H1 (cell line): ENCODE results near the gene KIF26B. TPM values are rescaled to one million over a fixed set of nuclear protein-coding genes. Genes with fewer than 3 reads are reported as not detected.

Source experiments
- EZH2 ChIP-seq: fragments of 200-600 bp; sonication (generic); IDR thresholded peaks from 2 replicates; pipeline ENCODE4 v1.7.1; 2012; ENCODE audit warnings: low read depth, mild to moderate bottlenecking, moderate library complexity, low read length, inconsistent platforms; ENCODE audit not compliant: severe bottlenecking
- JUND ChIP-seq: IDR thresholded peaks from 2 replicates; pipeline ENCODE4 v1.6.1; 2011; ENCODE audit warnings: mild to moderate bottlenecking, improper control_type of control experiment, low read length
- KDM5A ChIP-seq: fragments of 200-600 bp; IDR thresholded peaks from 2 replicates; pipeline ENCODE4 v1.7.1; 2012; ENCODE audit warnings: mild to moderate bottlenecking, low read length, inconsistent platforms, mixed read lengths
- NANOG ChIP-seq: IDR thresholded peaks from 2 replicates; pipeline ENCODE4 v1.6.1; 2011; ENCODE audit warnings: low read length, low read depth, mild to moderate bottlenecking, inconsistent platforms; ENCODE audit not compliant: insufficient read depth, poor library complexity, severe bottlenecking
- PHF8 ChIP-seq: fragments of 200-600 bp; sonication (generic); conservative IDR thresholded peaks from 2 replicates; pipeline ENCODE4 v1.7.1; 2012; ENCODE audit warnings: low read depth, mild to moderate bottlenecking, inconsistent platforms, low read length, moderate library complexity
- SP2 ChIP-seq: IDR thresholded peaks from 2 replicates; pipeline ENCODE4 v1.6.1; 2012; ENCODE audit warnings: mild to moderate bottlenecking, low read length, inconsistent platforms
- TAF1 ChIP-seq: IDR thresholded peaks from 2 replicates; pipeline ENCODE4 v1.6.1; 2011; ENCODE audit warnings: mild to moderate bottlenecking, low read depth, low read length
- TCF12 ChIP-seq: IDR thresholded peaks from 2 replicates; pipeline ENCODE4 v1.6.1; 2011; ENCODE audit warnings: low read depth, mild to moderate bottlenecking, low read length
- polyA plus RNA-seq, 7 experiments: library from polyadenylated mRNA; depleted of rRNA in 3 of 7; stranded (reverse) in 5 of 7; unstranded in 2 of 7; fragments of >200 nt in 5 of 7; fragments of 200-250 nt in 2 of 7; gene quantifications; 1 replicate in 5 of 7; 2 replicates in 1 of 7; 4 replicates in 1 of 7; pipeline versions ENCODE4 v1.2.1 to v1.2.3, GENCODE V29; 2011 to 2013; ENCODE audit warnings: missing spikeins in 2 of 7, mixed read lengths in 2 of 7
- total RNA-seq: library from RNA; stranded (reverse); fragmentation: NEBNext Ultra II Directional; extraction: Animal tissue kit (Norgen Biotek cat#: 25700); gene quantifications from 2 replicates; pipeline ENCODE4 v1.2.1, GENCODE V29; 2021

Gene KIF26B
- total and polyA plus RNA-seq, 2 of the 8 experiments (the other 6 are each of a cell fraction or from before 2014, with no cell fraction given) = 0.06 to 0.28 TPM

DNA sequence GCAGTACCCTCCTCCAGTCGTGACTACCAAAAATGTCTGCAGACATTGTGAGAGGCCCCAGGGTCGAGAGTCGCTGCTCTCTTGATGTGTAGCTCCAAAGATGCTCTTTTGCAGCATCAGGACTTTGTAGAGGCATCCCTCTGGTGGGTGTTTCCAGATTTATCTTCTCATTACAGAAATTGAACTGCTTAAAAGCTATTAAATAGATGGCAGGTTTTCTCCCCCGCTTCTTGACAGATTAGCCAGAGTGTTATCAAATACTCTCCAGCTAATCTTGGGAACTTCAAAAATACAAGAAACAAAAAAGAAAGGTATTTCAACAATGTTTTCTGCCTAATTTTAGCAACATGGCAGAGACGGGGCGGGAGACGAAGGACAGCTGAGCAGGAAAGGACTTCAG lies 265.2 kb downstream of the KIF26B start (continued):
- TF ChIP-seq PHF8 (no peak), SP2 (no peak), NANOG (no peak), JUND (no peak), EZH2 (no peak), TCF12 (no peak), KDM5A (no peak), TAF1 (no peak)
